ENCODE measurements around the gene ACHE.
"Not testable (repeated sequence)": the region's sequence is repeated elsewhere in the genome, so short reads cannot be mapped to it uniquely, and the experiment has no call there.

ACHE gene

GRCh38 chr7:100864263-100864845 lies 31.3 kb downstream of the ACHE start:
- no peak for DNase-seq (ENCODE audit: extremely low read depth in 1 of 2, low read depth in 1 of 2)

- DNase-seq (ENCODE audit: extremely low read depth in 1 of 2, low read depth in 1 of 2): no peak
Measured at GRCh38 chr7:100863406-100863950, 32.2 kb downstream of the ACHE start.

- DNase-seq (ENCODE audit: extremely low read depth in 1 of 2, low read depth in 1 of 2): no peak
Measured at GRCh38 chr7:100861616-100861985, 34.1 kb downstream of the ACHE start.

GRCh38 chr7:100860702-100861615 lies 34.7 kb downstream of the ACHE start:
- no peak for DNase-seq (ENCODE audit: extremely low read depth in 1 of 2, low read depth in 1 of 2)

GRCh38 chr7:100859856-100860255 lies 35.8 kb downstream of the ACHE start:
- DNase-seq (ENCODE audit: extremely low read depth in 1 of 2, low read depth in 1 of 2): no peak

GRCh38 chr7:100856871-100857282 lies 38.8 kb downstream of the ACHE start:
- DNase-seq (ENCODE audit: extremely low read depth in 1 of 2, low read depth in 1 of 2): no peak

GRCh38 chr7:100855515-100855914 lies 40.2 kb downstream of the ACHE start:
- DNase-seq (ENCODE audit: extremely low read depth in 1 of 2, low read depth in 1 of 2): no peak

- not testable (repeated sequence) for DNase-seq (ENCODE audit: extremely low read depth in 1 of 2, low read depth in 1 of 2)
Measured at GRCh38 chr7:100854899-100855298, 40.8 kb downstream of the ACHE start.

- no peak for DNase-seq (ENCODE audit: extremely low read depth in 1 of 2, low read depth in 1 of 2)
Measured at GRCh38 chr7:100854146-100854895, 41.4 kb downstream of the ACHE start.

GRCh38 chr7:100852048-100852872 lies 43.4 kb downstream of the ACHE start, which contains the start of gene SLC12A9:
Gene SLC12A9, plus strand, starts transcription at chr7:100852713. Its CDS starts 1,485 bp downstream, at chr7:100854198.
- DNase-seq (ENCODE audit: extremely low read depth in 1 of 2, low read depth in 1 of 2): peak; percentile 55 to 70

- no peak for DNase-seq (ENCODE audit: extremely low read depth in 1 of 2, low read depth in 1 of 2)
Measured at GRCh38 chr7:100847360-100847759, 48.3 kb downstream of the ACHE start.

GRCh38 chr7:100840470-100841100 lies 55.1 kb downstream of the ACHE start:
- no peak for DNase-seq (ENCODE audit: extremely low read depth in 1 of 2, low read depth in 1 of 2)
